ENCODE measurements around the gene FBRSL1. TPM values are rescaled to one million over a fixed set of nuclear protein-coding genes. Genes with fewer than 3 reads are reported as not detected.

FBRSL1 gene
- total RNA-seq, 2 experiments from 2014 or later = 35.7 to 55.1 TPM

DNA sequence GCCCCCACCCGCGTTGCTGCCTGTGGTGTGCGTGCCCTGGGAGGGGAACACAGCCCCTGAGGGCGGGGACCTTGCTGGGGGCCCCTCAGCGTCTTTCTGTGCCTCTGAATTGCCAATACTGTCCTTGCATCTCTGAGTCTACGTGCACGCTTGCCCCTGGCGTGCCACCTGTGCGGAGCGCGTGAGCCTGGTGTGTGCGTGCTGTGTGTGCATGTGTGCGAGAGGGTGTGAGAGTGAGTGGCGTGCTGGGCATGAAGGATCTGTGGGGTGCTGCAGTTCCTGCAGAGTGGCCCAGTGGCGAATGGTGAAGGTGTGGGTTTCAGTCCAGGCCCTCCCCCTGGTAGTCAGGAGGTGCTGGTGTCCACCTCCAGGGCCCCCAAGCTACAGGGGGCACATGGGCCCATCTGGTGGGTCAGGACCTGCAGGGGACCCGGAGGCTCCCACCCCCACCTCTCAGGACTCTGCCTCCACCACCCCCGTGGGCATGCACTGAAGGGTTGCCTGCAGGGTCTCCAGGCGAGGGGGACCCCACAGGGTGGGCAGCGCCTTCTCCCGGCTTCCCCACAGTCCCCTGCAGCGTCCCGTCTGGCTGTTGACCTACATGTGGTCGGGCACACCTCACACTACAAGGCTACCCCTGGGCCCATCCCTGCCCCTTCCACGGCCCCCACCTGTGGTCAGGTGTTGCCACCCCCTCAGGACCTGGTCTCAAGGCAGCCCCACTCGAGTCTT is 21.0 kb downstream of the FBRSL1 start:
- H3K4me1 Mint-ChIP-seq = peaks cover 15% of the 10 kb centered on the region
- H3K27ac Mint-ChIP-seq = no peak overlapping the region
- CTCF ChIA-PET = interaction anchor here (0.6 kb wide), 1 partner anchor 13 kb away, joined by 3 read pairs; no protein-coding TSS in a partner anchor
- POLR2A ChIA-PET = no interaction called here
- H3K36me3 Mint-ChIP-seq (ENCODE audit: low read depth) = peaks cover 7% of the 10 kb centered on the region
- no peaks in the 10 kb centered on the region for H3K9me3 Mint-ChIP-seq (ENCODE audit: low read depth)
- no peaks in the 10 kb centered on the region for H3K27me3 Mint-ChIP-seq
- DNase-seq (no peak), ATAC-seq (no peak)
- no peak overlapping the region for H3K4me3 Mint-ChIP-seq
- intact Hi-C loops (cut with DNase I, micrococcal nuclease) = no loop called here

- Mint-ChIP-seq H3K36me3 (ENCODE audit: low read depth) (peaks cover 8% of the 10 kb centered on the region), H3K27ac (no peak overlapping the region), H3K27me3 (no peaks in the 10 kb centered on the region), H3K4me3 (no peak overlapping the region), H3K4me1 (peaks cover 8% of the 10 kb centered on the region), H3K9me3 (ENCODE audit: low read depth) (no peaks in the 10 kb centered on the region)
- no peak for DNase-seq
- CTCF ChIA-PET = interaction anchor here (0.6 kb wide), 2 partner anchors 12 to 257 kb away, joined by 3 to 4 read pairs; no protein-coding TSS in a partner anchor
- POLR2A ChIA-PET = no interaction called here
- intact Hi-C loops (cut with DNase I, micrococcal nuclease) = no loop called here
- no peak for ATAC-seq
Observed at GRCh38 chr12:132511516-132512196, 21.7 kb downstream of the FBRSL1 start.

DNA sequence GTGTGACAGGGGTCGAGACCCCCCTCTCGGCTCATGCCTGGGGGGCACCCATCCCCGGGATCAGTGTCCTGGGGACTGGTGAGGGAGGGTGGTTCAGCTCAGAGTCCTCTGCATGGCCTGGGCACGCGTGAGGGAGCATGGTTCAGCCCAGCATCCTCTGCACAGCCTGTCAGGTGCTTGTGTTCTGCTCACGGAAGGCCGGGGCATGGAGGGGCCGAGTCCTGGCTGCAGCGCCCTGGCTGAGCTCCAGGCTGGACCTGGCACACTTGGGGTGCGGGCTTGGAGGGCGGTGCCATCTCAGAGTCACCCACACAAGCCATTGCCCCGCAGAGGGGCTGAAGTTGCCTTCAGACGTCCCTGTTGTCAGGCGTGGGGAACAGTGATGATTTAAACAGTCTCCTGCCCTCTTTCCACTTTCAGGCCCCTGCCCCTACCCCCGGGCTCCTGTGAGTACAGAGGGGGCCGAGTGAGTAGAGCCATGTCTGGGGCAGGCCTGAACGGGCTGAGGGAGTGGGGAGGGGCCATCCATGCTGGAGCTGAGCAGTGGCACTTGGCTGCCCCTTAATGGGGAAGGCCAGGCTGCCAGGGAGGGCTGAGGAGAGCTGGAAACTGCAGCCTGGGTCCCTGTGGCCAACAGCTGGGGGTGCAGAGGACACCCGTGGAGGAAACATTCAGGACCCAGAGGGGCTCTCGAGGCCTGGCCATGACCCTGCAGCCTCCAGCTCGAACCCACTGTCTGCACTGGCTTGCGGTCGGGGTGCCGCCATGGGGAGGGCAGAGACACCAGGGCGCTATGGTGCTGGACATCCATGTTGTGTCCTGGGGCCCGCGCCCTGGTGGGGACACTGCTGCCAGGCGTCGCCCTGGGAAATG is 22.5 kb downstream of the FBRSL1 start:
- CTCF ChIA-PET = no interaction called here
- POLR2A ChIA-PET = no interaction called here
- Mint-ChIP-seq H3K4me3 (no peak overlapping the region), H3K27ac (no peak overlapping the region), H3K36me3 (ENCODE audit: low read depth) (peaks cover 10% of the 10 kb centered on the region), H3K4me1 (peaks cover under 1% of the 10 kb centered on the region), H3K9me3 (ENCODE audit: low read depth) (no peaks in the 10 kb centered on the region), H3K27me3 (no peaks in the 10 kb centered on the region)
- ATAC-seq (no peak), DNase-seq (no peak)
- intact Hi-C loops (cut with DNase I, micrococcal nuclease) = no loop called here

GRCh38 chr12:132513070-132513398 is 23.1 kb downstream of the FBRSL1 start:
- DNase-seq = no peak
- Mint-ChIP-seq H3K4me3 (no peak overlapping the region), H3K4me1 (peaks cover under 1% of the 10 kb centered on the region), H3K9me3 (ENCODE audit: low read depth) (peaks cover under 1% of the 10 kb centered on the region), H3K36me3 (ENCODE audit: low read depth) (peaks cover 14% of the 10 kb centered on the region), H3K27me3 (no peaks in the 10 kb centered on the region), H3K27ac (no peak overlapping the region)
- intact Hi-C loops (cut with DNase I, micrococcal nuclease) = no loop called here
- CTCF ChIA-PET = no interaction called here
- no peak for ATAC-seq
- POLR2A ChIA-PET = no interaction called here

GRCh38 chr12:132513458-132514135 is 23.6 kb downstream of the FBRSL1 start:
- H3K27me3 Mint-ChIP-seq = no peaks in the 10 kb centered on the region
- peaks cover 3% of the 10 kb centered on the region for H3K4me1 Mint-ChIP-seq
- POLR2A ChIA-PET = no interaction called here
- ATAC-seq (no peak), DNase-seq (no peak)
- H3K4me3 Mint-ChIP-seq = no peak overlapping the region
- H3K27ac Mint-ChIP-seq = no peak overlapping the region
- peaks cover 20% of the 10 kb centered on the region for H3K36me3 Mint-ChIP-seq (ENCODE audit: low read depth)
- CTCF ChIA-PET = no interaction called here
- intact Hi-C loops (cut with DNase I, micrococcal nuclease) = no loop called here
- H3K9me3 Mint-ChIP-seq (ENCODE audit: low read depth) = peaks cover 7% of the 10 kb centered on the region

- H3K36me3 Mint-ChIP-seq (ENCODE audit: low read depth) = peaks cover 27% of the 10 kb centered on the region
- intact Hi-C loops (cut with DNase I, micrococcal nuclease) = no loop called here
- H3K4me3 Mint-ChIP-seq = no peak overlapping the region
- no peak for DNase-seq
- ChIA-PET POLR2A (no interaction called here), CTCF (interaction anchor here (1.4 kb wide), 1 partner anchor 9 kb away, joined by 7 read pairs; no protein-coding TSS in a partner anchor)
- H3K27me3 Mint-ChIP-seq = no peaks in the 10 kb centered on the region
- H3K27ac Mint-ChIP-seq = no peak overlapping the region
- no peak for ATAC-seq
- peaks cover 3% of the 10 kb centered on the region for H3K4me1 Mint-ChIP-seq
- H3K9me3 Mint-ChIP-seq (ENCODE audit: low read depth) = peaks cover 13% of the 10 kb centered on the region
Observed at GRCh38 chr12:132514216-132514820, 24.4 kb downstream of the FBRSL1 start.

GRCh38 chr12:132514838-132515237 is 24.9 kb downstream of the FBRSL1 start:
- intact Hi-C loops (cut with DNase I, micrococcal nuclease) = no loop called here
- no peak overlapping the region for H3K27ac Mint-ChIP-seq
- H3K4me1 Mint-ChIP-seq = peaks cover 3% of the 10 kb centered on the region
- no peak for ATAC-seq
- H3K36me3 Mint-ChIP-seq (ENCODE audit: low read depth) = peaks cover 28% of the 10 kb centered on the region
- ChIA-PET POLR2A (no interaction called here), CTCF (interaction anchor here (0.6 to 2.5 kb wide), 3 partner anchors 9 to 157 kb away, joined by 3 to 13 read pairs (median 7); no protein-coding TSS in a partner anchor)
- no peak overlapping the region for H3K4me3 Mint-ChIP-seq
- no peaks in the 10 kb centered on the region for H3K27me3 Mint-ChIP-seq
- DNase-seq = no peak
- peaks cover 13% of the 10 kb centered on the region for H3K9me3 Mint-ChIP-seq (ENCODE audit: low read depth)

GRCh38 chr12:132516095-132517012 is 26.4 kb downstream of the FBRSL1 start:
- peaks cover 32% of the 10 kb centered on the region for H3K36me3 Mint-ChIP-seq (ENCODE audit: low read depth)
- no peak overlapping the region for H3K4me3 Mint-ChIP-seq
- ATAC-seq = no peak
- intact Hi-C loops (cut with DNase I, micrococcal nuclease) = no loop called here
- CTCF ChIA-PET = interaction anchor here (0.6 to 2.5 kb wide), 4 partner anchors 96 to 331 kb away, joined by 3 to 13 read pairs (median 3); no protein-coding TSS in a partner anchor
- POLR2A ChIA-PET = no interaction called here
- peaks cover 3% of the 10 kb centered on the region for H3K4me1 Mint-ChIP-seq
- H3K9me3 Mint-ChIP-seq (ENCODE audit: low read depth) = peaks cover 13% of the 10 kb centered on the region
- DNase-seq = no peak
- no peak overlapping the region for H3K27ac Mint-ChIP-seq
- H3K27me3 Mint-ChIP-seq = no peaks in the 10 kb centered on the region

DNA sequence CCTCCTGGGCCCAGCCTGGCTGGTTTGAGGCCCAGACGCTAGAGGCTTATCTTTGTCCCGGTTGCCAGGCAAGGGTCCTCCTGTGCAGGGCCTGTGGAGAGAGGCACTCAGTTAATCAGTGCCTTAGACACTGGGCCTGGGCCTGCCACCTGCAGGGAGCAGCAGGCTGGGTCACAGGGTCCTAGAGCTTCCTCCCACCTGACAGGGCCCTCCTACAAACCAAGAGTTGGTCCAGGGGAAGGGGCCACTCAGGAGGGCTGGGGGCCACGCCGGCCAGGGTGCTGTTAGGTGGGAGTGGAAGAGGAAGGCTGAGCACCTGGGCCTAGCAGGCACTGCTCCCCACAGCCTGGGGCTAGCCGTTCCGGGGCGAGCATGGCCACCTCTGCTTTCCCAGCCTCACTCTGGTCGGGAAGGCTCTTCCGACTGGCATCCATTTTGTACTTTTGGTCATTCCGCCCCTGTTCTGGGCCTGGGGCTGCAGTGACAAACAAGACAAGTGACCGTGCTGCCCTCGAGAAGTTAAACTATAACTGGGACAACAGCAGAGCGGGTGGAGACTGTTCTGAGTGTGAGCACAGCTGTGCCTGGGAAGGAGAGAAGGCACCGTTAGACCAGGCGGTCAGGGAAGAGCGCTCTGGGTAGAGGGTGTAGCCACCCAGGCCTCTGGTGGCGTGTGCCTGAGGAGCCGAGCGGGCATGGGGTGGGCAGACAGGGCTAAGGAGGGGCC is 27.2 kb downstream of the FBRSL1 start:
- Mint-ChIP-seq H3K9me3 (ENCODE audit: low read depth) (peaks cover 13% of the 10 kb centered on the region), H3K27ac (no peak overlapping the region), H3K4me3 (no peak overlapping the region), H3K36me3 (ENCODE audit: low read depth) (peaks cover 32% of the 10 kb centered on the region), H3K27me3 (no peaks in the 10 kb centered on the region), H3K4me1 (peaks cover 3% of the 10 kb centered on the region)
- DNase-seq = no peak
- intact Hi-C loops (cut with DNase I, micrococcal nuclease) = no loop called here
- ATAC-seq = no peak
- ChIA-PET CTCF (interaction anchor here (0.7 to 2.5 kb wide), 2 partner anchors 103 to 331 kb away, joined by 3 to 13 read pairs; no protein-coding TSS in a partner anchor), POLR2A (no interaction called here)

- peaks cover 13% of the 10 kb centered on the region for H3K9me3 Mint-ChIP-seq (ENCODE audit: low read depth)
- no peaks in the 10 kb centered on the region for H3K27me3 Mint-ChIP-seq
- ChIA-PET POLR2A (no interaction called here), CTCF (interaction anchor here (0.6 kb wide), 1 partner anchor 84 kb away, joined by 4 read pairs; no protein-coding TSS in a partner anchor)
- H3K36me3 Mint-ChIP-seq (ENCODE audit: low read depth) = peaks cover 32% of the 10 kb centered on the region
- no peak overlapping the region for H3K27ac Mint-ChIP-seq
- H3K4me3 Mint-ChIP-seq = no peak overlapping the region
- peaks cover 3% of the 10 kb centered on the region for H3K4me1 Mint-ChIP-seq
- ATAC-seq (no peak), DNase-seq (no peak)
- intact Hi-C loops (cut with DNase I, micrococcal nuclease) = no loop called here
Observed at GRCh38 chr12:132517740-132518100, 27.8 kb downstream of the FBRSL1 start.
